GM21423 (cell line): ENCODE results near the gene SLC15A1.
"Not testable (repeated sequence)": the region's sequence is repeated elsewhere in the genome, so short reads cannot be mapped to it uniquely, and the experiment has no call there.

Source experiments
- ATAC-seq: cut with Tn5 transposase; IDR thresholded peaks from one replicate; pipeline ENCODE4 v1.9.1; 2021; ENCODE audit warnings: mild to moderate bottlenecking, moderate library complexity; ENCODE audit not compliant: unreplicated experiment

SLC15A1 gene

GRCh38 chr13:98664510-98664909 is 88.0 kb downstream of the SLC15A1 start:
- no peak for ATAC-seq

- no peak for ATAC-seq
These were observed 88.4 kb downstream of the SLC15A1 start for GRCh38 chr13:98664047-98664446.

- ATAC-seq: no peak
These were observed 94.3 kb downstream of the SLC15A1 start for GRCh38 chr13:98658131-98658530.

- ATAC-seq: no peak
These were observed 94.9 kb downstream of the SLC15A1 start for GRCh38 chr13:98657506-98658085.

- no peak for ATAC-seq
These were observed 96.2 kb downstream of the SLC15A1 start for GRCh38 chr13:98656223-98656622.

GRCh38 chr13:98653463-98653985 is 98.9 kb downstream of the SLC15A1 start:
- ATAC-seq: peak; percentile 97

- no peak for ATAC-seq
These were observed 99.6 kb downstream of the SLC15A1 start for GRCh38 chr13:98652721-98653462.

- no peak for ATAC-seq
These were observed 100.2 kb downstream of the SLC15A1 start for GRCh38 chr13:98652276-98652675.

- no peak for ATAC-seq
These were observed 100.7 kb downstream of the SLC15A1 start for GRCh38 chr13:98651744-98652143.

- no peak for ATAC-seq
These were observed 101.9 kb downstream of the SLC15A1 start for GRCh38 chr13:98650396-98651107.

GRCh38 chr13:98649861-98650260 is 102.6 kb downstream of the SLC15A1 start:
- ATAC-seq: no peak

GRCh38 chr13:98648686-98649085 is 103.8 kb downstream of the SLC15A1 start:
- ATAC-seq: no peak

GRCh38 chr13:98648141-98648540 is 104.3 kb downstream of the SLC15A1 start:
- no peak for ATAC-seq

- no peak for ATAC-seq
These were observed 105.4 kb downstream of the SLC15A1 start for GRCh38 chr13:98647121-98647520.

- ATAC-seq: no peak
These were observed 109.0 kb downstream of the SLC15A1 start for GRCh38 chr13:98643479-98643878.

- ATAC-seq: no peak
These were observed 111.4 kb downstream of the SLC15A1 start for GRCh38 chr13:98641075-98641474.

- not testable (repeated sequence) for ATAC-seq
These were observed 112.7 kb downstream of the SLC15A1 start for GRCh38 chr13:98639785-98640184.

GRCh38 chr13:98638352-98638751 is 114.1 kb downstream of the SLC15A1 start:
- not testable (repeated sequence) for ATAC-seq
